ENCODE data around the gene SEC16B.

The SEC16B gene

GRCh38 chr1:177984136-177984525, 14.3 kb upstream of the SEC16B start (continued):
- TF ChIP-seq ZNF791 (tag by site-specific recombination; IDR thresholded peaks at IDR 0.05) (no peak), ZNF202 (tag by site-specific recombination; IDR thresholded peaks at IDR 0.05; ENCODE audit: borderline replicate concordance) (no peak), ZBTB6 (tag by site-specific recombination; IDR thresholded peaks at IDR 0.05) (0 out of 2 replicates have a peak, but pooled peaks have one; percentile 12), ZNF394 (tag by site-specific recombination; IDR thresholded peaks at IDR 0.05; ENCODE audit: borderline replicate concordance) (peak; percentile 31; the same call in 1 of the 2 replicates), ZEB2 (tag by site-specific recombination; IDR thresholded peaks at IDR 0.05) (no peak), SCRT1 (tag by site-specific recombination; IDR thresholded peaks at IDR 0.05; ENCODE audit: borderline replicate concordance) (no peak), ZNF221 (tag by site-specific recombination; IDR thresholded peaks at IDR 0.05; ENCODE audit: borderline replicate concordance) (no peak), ZNF664 (tag by site-specific recombination; IDR thresholded peaks at IDR 0.05) (no peak), SCRT2 (tag by site-specific recombination; IDR thresholded peaks at IDR 0.05) (no peak), ZNF391 (tag by site-specific recombination; IDR thresholded peaks at IDR 0.05; ENCODE audit: borderline replicate concordance, low read depth) (no peak), ZNF2 (tag by site-specific recombination; IDR thresholded peaks at IDR 0.05) (no peak), INSM2 (tag by site-specific recombination; IDR thresholded peaks at IDR 0.05) (no peak), ZNF521 (tag by site-specific recombination; IDR thresholded peaks at IDR 0.05) (no peak), ZNF549 (tag by site-specific recombination; IDR thresholded peaks at IDR 0.05) (no peak), SP3 (tag by site-specific recombination; IDR thresholded peaks at IDR 0.05) (peak; percentile 51; the same call in 1 of the 2 replicates), SP7 (tag by site-specific recombination; IDR thresholded peaks at IDR 0.05) (no peak), ZFP3 (tag by site-specific recombination; IDR thresholded peaks at IDR 0.05; ENCODE audit: low read depth) (no peak), OVOL3 (tag by site-specific recombination; IDR thresholded peaks at IDR 0.05) (no peak), ZNF426 (tag by site-specific recombination; IDR thresholded peaks at IDR 0.05) (no peak), ZNF292 (tag by site-specific recombination; IDR thresholded peaks at IDR 0.05; ENCODE audit: borderline replicate concordance, low read depth) (no peak), MEIS1 (CRISPR knock-in tag; IDR thresholded peaks at IDR 0.05; ENCODE audit: borderline replicate concordance) (no peak), ZNF214 (tag by site-specific recombination; IDR thresholded peaks at IDR 0.05; ENCODE audit: borderline replicate concordance) (no peak), ZNF76 (tag by site-specific recombination; IDR thresholded peaks at IDR 0.05; ENCODE audit: borderline replicate concordance, low read depth) (peak; percentile 63; the same call in 1 of the 2 replicates), ZXDB (tag by site-specific recombination; IDR thresholded peaks at IDR 0.05) (peak; percentile 31; the same call in 1 of the 2 replicates), PRDM1 (tag by site-specific recombination; IDR thresholded peaks at IDR 0.05) (no peak), ZNF777 (tag by site-specific recombination; IDR thresholded peaks at IDR 0.05; ENCODE audit: borderline replicate concordance) (no peak), ZNF510 (tag by site-specific recombination; IDR thresholded peaks at IDR 0.05; ENCODE audit: insufficient replicate concordance) (no peak), REPIN1 (tag by site-specific recombination; IDR thresholded peaks at IDR 0.05; ENCODE audit: low read depth) (no peak)
- TF ChIP-seq, protein P1, sequence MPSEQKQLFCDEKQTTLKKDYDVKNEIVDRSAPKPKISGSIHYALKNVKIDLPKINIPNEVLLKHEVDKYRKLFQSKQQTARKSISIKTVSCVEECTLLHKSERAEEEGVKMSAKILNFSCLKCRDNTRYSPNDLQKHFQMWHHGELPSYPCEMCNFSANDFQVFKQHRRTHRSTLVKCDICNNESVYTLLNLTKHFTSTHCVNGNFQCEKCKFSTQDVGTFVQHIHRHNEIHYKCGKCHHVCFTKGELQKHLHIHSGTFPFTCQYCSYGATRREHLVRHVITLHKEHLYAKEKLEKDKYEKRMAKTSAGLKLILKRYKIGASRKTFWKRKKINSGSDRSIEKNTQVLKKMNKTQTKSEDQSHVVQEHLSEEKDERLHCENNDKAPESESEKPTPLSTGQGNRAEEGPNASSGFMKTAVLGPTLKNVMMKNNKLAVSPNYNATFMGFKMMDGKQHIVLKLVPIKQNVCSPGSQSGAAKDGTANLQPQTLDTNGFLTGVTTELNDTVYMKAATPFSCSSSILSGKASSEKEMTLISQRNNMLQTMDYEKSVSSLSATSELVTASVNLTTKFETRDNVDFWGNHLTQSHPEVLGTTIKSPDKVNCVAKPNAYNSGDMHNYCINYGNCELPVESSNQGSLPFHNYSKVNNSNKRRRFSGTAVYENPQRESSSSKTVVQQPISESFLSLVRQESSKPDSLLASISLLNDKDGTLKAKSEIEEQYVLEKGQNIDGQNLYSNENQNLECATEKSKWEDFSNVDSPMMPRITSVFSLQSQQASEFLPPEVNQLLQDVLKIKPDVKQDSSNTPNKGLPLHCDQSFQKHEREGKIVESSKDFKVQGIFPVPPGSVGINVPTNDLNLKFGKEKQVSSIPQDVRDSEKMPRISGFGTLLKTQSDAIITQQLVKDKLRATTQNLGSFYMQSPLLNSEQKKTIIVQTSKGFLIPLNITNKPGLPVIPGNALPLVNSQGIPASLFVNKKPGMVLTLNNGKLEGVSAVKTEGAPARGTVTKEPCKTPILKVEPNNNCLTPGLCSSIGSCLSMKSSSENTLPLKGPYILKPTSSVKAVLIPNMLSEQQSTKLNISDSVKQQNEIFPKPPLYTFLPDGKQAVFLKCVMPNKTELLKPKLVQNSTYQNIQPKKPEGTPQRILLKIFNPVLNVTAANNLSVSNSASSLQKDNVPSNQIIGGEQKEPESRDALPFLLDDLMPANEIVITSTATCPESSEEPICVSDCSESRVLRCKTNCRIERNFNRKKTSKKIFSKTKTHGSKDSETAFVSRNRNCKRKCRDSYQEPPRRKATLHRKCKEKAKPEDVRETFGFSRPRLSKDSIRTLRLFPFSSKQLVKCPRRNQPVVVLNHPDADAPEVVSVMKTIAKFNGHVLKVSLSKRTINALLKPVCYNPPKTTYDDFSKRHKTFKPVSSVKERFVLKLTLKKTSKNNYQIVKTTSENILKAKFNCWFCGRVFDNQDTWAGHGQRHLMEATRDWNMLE (tag by site-specific recombination; conservative IDR thresholded peaks at IDR 0.05; ENCODE audit: low read depth) = peak; percentile 35; the same call in 1 of the 2 replicates
- TF ChIP-seq, protein P2, sequence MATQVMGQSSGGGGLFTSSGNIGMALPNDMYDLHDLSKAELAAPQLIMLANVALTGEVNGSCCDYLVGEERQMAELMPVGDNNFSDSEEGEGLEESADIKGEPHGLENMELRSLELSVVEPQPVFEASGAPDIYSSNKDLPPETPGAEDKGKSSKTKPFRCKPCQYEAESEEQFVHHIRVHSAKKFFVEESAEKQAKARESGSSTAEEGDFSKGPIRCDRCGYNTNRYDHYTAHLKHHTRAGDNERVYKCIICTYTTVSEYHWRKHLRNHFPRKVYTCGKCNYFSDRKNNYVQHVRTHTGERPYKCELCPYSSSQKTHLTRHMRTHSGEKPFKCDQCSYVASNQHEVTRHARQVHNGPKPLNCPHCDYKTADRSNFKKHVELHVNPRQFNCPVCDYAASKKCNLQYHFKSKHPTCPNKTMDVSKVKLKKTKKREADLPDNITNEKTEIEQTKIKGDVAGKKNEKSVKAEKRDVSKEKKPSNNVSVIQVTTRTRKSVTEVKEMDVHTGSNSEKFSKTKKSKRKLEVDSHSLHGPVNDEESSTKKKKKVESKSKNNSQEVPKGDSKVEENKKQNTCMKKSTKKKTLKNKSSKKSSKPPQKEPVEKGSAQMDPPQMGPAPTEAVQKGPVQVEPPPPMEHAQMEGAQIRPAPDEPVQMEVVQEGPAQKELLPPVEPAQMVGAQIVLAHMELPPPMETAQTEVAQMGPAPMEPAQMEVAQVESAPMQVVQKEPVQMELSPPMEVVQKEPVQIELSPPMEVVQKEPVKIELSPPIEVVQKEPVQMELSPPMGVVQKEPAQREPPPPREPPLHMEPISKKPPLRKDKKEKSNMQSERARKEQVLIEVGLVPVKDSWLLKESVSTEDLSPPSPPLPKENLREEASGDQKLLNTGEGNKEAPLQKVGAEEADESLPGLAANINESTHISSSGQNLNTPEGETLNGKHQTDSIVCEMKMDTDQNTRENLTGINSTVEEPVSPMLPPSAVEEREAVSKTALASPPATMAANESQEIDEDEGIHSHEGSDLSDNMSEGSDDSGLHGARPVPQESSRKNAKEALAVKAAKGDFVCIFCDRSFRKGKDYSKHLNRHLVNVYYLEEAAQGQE (tag by site-specific recombination; IDR thresholded peaks at IDR 0.05) = no peak

Data from HEK293 (cell line).